ENCODE data around the gene CABLES1. TPM values are rescaled to one million over a fixed set of nuclear protein-coding genes. Genes with fewer than 3 reads are reported as not detected.
A peak's percentile ranks its signal among the peaks of the same experiment; 100 is the strongest.

Gene CABLES1
- polyA plus RNA-seq, 1 of the 3 experiments (the other 2 are of a cell fraction), result 2.2 TPM

GRCh38 chr18:23306822-23307221 lies 171.5 kb downstream of the CABLES1 start:
- peaks cover 34% of the 10 kb centered on the region for H3F3A ChIP-seq (replicated peaks; ENCODE audit: insufficient read depth)
- peaks cover 4 to 42% of the 10 kb centered on the region in 2 experiments; a peak in 2 of 4 replicates for H3K4me1 ChIP-seq (ENCODE audit: control insufficient read depth in 1 of 2, insufficient read depth in 2 of 2, low read depth in 1 of 2, low read length in 1 of 2)
- H3K4me3 ChIP-seq (ENCODE audit: low read depth in 2 of 2, low read length in 1 of 2), result no peak overlapping the region
- H3K4me2 ChIP-seq, result no peak overlapping the region
- H3K27me3 ChIP-seq (ENCODE audit: insufficient read depth), result no peaks in the 10 kb centered on the region
- no peak overlapping the region for H2AFZ ChIP-seq (ENCODE audit: low read depth)
- H4K20me1 ChIP-seq (ENCODE audit: insufficient read depth), result no peaks in the 10 kb centered on the region
- TF ChIP-seq SIN3A (IDR thresholded peaks at IDR 0.05; ENCODE audit: borderline replicate concordance, low read depth, low read length), result no peak
- TF ChIP-seq REST (IDR thresholded peaks at IDR 0.05; ENCODE audit: low read depth, low read length), result no peak
- no peak for TF ChIP-seq CTCF (IDR thresholded peaks at IDR 0.05)
- TF ChIP-seq TAF1 (IDR thresholded peaks at IDR 0.05; ENCODE audit: borderline replicate concordance, low read depth, low read length), result no peak
- ChIA-PET POLR2A (no interaction called here), CTCF (no interaction called here)
- H3K79me2 ChIP-seq (ENCODE audit: insufficient read depth), result no peaks in the 10 kb centered on the region
- no peaks in the 10 kb centered on the region for H3K36me3 ChIP-seq (replicated peaks in 1 of 2; ENCODE audit: control insufficient read depth in 1 of 2, insufficient read depth in 2 of 2, low read length in 1 of 2)
- no peaks in the 10 kb centered on the region for H3K9me3 ChIP-seq
- no peak for DNase-seq
- 95% methylated on average over 6 of the region's 6 CpGs for WGBS (ENCODE audit: low lambda C conversion rate)
- H3K9ac ChIP-seq, result no peak overlapping the region
- H3K27ac ChIP-seq (ENCODE audit: low read depth in 2 of 2, low read length in 1 of 2), result no peak overlapping the region
- no peaks in the 10 kb centered on the region for H3K9me2 ChIP-seq

GRCh38 chr18:23307567-23308295 lies 172.4 kb downstream of the CABLES1 start:
- no peaks in the 10 kb centered on the region for H3K9me2 ChIP-seq
- no peak for TF ChIP-seq GATA2 (CRISPR knock-in tag; IDR thresholded peaks at IDR 0.05)
- 0 out of 2 replicates have a peak, but pooled peaks have one; percentile 15 for TF ChIP-seq FOSL2 (IDR thresholded peaks at IDR 0.05; ENCODE audit: borderline replicate concordance, low read depth)
- no peaks in the 10 kb centered on the region for H4K20me1 ChIP-seq (ENCODE audit: insufficient read depth)
- 76% methylated on average over 6 of the region's 14 CpGs for WGBS (ENCODE audit: low lambda C conversion rate)
- no peaks in the 10 kb centered on the region for H3K27me3 ChIP-seq (ENCODE audit: insufficient read depth)
- H3K9me3 ChIP-seq, result no peaks in the 10 kb centered on the region
- no peaks in the 10 kb centered on the region for H3K79me2 ChIP-seq (ENCODE audit: insufficient read depth)
- CTCF ChIA-PET, result no interaction called here
- H3F3A ChIP-seq (replicated peaks; ENCODE audit: insufficient read depth), result peaks cover 42% of the 10 kb centered on the region
- peaks cover 6 to 48% of the 10 kb centered on the region in 2 experiments; a peak in 2 of 4 replicates for H3K4me1 ChIP-seq (ENCODE audit: control insufficient read depth in 1 of 2, insufficient read depth in 2 of 2, low read depth in 1 of 2, low read length in 1 of 2)
- no peak overlapping the region for H3K4me2 ChIP-seq
- DNase-seq, result no peak
- no peak overlapping the region; the same call in 1 of the 2 replicates for H3K9ac ChIP-seq
- H3K4me3 ChIP-seq (ENCODE audit: low read depth in 2 of 2, low read length in 1 of 2), result no peak overlapping the region
- POLR2A ChIA-PET, result no interaction called here
- H3K27ac ChIP-seq (ENCODE audit: low read depth in 2 of 2, low read length in 1 of 2), result peak overlapping the region in 1 of 2 experiments; percentile 26; a peak in 1 of 4 replicates
- no peaks in the 10 kb centered on the region for H3K36me3 ChIP-seq (replicated peaks in 1 of 2; ENCODE audit: control insufficient read depth in 1 of 2, insufficient read depth in 2 of 2, low read length in 1 of 2)
- H2AFZ ChIP-seq (ENCODE audit: low read depth), result no peak overlapping the region

Other genes starting within 250 kb of the CABLES1 start
- gene RBBP8, start 202.2 kb upstream of the CABLES1 start, polyA plus RNA-seq (2012; rRNA removed), result 9.6 and 11.5 TPM in 2 replicates